GM19372 (cell line): ENCODE data around the gene CDKAL1.
"Not testable (repeated sequence)": the region's sequence is repeated elsewhere in the genome, so short reads cannot be mapped to it uniquely, and the experiment has no call there.

Experiments used
- ATAC-seq: cut with Tn5 transposase; IDR thresholded peaks from one replicate; pipeline ENCODE4 v1.9.1; 2021; ENCODE audit warnings: mild to moderate bottlenecking, low read depth, moderate library complexity; ENCODE audit not compliant: unreplicated experiment

The CDKAL1 gene

DNA sequence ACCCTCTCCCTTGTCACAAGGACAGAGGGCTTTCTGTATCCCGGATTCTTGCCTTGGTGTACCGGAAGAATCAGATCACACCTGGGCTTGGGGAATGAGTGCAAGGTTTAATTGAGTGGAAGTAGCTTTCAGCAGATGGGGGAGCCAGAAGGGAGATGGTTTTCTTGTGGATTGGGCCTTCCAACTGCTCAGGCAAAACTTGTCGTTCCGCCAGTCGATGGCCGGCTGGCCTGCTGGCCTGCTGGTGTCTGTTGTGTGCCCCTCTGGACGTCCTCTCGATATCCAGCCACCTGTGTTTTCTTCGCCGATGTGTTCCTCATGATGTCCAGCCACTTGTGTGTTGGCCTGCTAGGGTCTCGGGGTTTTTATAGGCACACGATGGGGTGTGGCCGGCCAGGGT, 168.1 kb downstream of the CDKAL1 start:
- ATAC-seq: no peak

DNA sequence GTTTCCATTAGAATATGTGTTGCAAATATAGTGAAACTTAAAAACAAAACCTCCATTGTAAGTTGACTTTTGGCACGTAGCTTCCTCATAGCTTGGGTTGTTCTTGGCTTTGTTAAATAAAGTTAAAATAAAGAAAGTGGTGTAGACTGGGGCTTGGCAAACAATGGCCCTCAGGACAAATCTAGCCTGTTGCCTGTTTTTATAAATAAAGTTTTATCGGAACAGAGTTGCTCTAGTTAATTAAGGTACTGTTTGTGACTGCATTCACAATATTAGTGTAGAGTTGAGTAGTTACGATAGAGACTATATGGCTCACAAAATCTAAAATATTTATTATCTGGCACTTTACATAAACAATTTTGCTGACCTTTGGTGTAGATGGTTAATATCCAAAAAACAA, 168.8 kb downstream of the CDKAL1 start:
- ATAC-seq: no peak

DNA sequence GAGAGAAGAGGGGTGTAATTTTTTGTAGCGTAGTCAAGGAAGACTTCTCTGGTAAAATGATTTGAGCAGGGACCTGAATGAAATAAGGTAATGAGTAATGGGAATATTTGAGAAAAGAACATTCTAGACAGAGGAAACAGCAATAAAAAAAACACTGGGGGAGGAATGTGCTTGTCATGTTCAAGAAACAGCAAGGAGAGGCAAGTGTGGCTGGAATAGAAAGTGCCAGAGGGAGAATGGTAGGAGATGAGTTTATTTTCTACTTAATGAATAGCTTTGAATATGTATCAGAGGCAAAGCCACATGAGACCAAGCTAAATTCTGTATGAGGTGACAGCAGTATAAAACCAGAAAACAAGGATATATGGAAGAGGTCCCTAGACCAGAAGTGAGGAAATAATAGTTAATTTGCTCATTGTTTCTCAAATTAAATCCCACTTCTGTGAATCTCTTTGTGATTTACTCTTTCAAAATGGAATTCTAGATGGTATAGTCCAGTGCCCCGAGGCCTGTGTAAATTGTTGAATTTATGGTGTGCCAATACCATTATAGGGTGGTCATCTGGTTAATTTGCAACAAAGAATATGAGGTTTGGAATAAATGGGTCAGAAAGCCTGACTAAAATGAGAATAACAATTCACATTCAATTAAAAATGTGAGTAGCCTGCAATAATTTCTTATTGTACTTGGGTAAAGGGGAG, 170.2 kb downstream of the CDKAL1 start:
- no peak for ATAC-seq

DNA sequence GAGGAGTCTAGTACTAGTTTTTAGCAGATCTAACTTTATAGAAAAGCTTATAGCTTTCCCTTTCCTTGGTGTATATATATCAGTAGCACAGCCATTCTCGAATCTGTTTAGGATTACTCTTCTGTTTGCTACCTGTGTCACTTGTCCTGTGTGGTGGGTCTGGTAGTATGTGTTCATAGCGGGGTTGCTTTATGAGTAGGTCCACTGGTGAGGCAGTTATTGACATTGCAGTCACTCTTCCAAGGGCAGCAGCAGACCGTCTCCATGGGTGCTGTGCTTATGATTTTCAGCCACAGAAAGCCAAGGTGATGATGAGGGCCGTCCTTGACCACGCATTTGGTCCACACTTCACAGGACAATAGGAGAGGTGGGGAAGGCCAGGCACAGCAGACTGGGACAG, 171.5 kb downstream of the CDKAL1 start:
- no peak for ATAC-seq

DNA sequence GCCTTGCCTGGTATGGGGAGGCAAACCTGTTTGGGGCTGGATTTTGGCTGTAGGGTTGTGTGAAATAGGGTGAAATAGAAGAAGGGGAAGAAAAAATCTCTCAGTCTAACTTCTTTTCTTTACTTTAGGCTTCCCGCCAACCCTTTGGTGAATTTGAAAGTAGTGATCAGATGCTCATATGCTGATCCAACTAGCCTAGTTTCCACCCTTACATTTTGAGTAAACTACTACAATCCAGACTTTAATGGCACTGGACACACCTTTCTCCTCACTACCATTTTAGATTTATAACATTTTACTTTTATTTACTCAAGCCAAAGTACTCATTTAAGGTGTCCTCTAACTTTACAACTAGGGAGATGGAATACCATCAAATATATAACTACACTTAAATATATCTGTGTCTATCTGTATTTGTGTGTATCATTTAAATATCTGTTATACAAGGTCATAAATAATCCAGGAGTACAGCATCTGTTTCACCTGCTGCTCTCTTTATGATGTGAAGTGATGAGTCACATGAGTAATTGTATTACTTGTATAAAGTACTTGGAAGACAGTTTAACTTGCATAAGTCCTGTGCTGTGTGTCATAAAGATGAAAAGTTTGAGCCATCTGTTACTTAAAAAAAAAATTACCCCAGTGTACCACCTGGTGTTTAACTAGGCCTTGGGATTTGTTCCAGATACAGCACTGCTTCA, 172.1 kb downstream of the CDKAL1 start:
- ATAC-seq: no peak

DNA sequence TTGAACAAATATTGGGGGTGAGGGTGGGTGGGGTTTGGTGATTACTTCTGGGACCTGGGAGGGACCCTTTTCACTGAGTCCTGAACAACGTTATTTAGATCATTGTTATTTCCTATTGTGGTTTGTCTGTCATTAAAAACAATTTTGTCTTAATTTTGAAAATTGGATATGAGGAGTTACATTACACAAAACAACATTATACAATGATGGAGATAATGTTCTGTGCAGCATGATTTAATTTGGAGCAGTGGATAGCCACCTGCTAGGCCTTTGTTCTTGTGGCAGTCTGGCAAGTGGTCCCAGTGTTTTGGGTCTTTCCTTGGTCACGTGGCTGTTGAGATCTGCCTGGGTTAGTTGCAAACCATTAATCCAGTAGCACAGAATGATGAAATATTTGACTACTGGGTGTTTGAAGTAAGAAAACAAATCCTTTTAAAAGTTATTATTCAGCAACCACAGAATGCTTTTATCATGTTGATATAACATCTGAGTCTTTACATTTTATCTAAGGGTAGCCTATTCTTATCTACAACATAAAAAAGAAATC, 172.8 kb downstream of the CDKAL1 start:
- ATAC-seq: no peak

DNA sequence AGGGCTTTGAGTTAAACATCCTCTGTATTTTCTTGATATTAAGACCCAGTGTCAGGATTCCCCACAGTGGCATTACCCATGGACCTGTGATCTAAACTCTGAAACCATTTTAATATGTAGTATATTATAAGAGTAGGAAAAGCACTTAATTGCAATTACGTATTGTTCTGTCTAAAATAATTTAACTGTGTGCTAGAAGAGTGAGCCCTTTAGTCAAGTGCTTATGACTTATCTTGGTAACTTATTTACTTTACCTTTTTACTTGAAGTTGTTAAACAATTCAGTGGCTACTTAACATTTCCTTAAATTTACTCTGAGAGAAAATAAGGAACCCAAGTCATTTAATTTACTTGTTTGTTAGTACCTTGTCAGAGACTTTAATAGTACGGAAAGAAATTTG, 173.6 kb downstream of the CDKAL1 start:
- ATAC-seq: no peak

DNA sequence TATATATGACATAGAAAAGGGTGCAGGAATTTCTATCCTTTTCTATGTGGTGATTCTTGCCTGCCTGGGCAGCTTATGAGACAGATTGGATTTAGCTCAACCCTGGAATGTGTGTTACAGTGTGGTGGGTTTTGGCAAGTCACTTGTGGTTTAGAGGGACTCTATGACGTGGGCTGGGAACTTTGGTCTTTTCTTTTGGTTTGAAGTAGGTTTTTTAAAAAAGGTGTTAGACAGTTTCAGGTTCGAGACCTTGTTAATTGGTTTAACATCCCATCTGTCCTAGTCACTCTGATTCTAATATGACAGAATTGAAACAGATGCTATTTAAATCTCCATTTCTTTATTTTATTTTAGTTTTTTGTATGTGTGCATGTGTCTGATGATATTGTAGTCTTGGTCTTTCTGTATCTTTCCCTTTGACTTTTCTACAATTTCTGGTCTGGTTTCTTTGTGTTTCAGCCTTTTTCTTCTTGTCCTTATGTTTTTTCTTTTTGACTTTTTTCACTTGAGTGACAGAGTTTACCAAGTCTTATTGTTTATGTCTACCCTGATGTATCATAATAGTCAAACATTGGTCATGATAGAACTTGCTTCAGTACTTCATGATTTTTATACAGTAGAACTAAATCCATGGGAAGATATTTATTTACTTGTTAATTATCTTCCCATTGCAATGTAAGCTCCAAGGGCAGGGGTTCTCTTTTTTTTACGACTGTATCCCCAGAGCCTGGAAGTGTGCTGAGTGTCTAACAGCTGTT, 174.3 kb downstream of the CDKAL1 start:
- ATAC-seq: peak; percentile 49

DNA sequence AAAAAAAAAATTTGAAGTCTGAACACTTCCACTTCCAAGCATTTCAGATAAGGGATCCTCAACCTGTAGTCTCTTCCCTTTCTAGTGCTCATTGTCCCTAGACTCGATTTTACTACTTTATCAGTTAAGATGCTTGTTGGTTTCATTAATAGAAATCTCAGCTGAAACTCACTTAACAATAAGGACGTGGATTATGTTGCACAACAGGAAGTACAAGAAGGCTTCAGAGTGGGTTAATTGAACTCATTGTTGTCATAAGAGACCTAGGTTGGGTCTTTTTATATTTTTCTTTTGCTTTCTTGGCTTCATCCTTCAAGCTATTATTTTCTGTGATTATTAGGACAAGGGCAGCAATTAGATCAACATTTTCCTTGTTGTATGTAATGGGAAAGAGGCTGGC, 175.2 kb downstream of the CDKAL1 start:
- ATAC-seq: no peak

DNA sequence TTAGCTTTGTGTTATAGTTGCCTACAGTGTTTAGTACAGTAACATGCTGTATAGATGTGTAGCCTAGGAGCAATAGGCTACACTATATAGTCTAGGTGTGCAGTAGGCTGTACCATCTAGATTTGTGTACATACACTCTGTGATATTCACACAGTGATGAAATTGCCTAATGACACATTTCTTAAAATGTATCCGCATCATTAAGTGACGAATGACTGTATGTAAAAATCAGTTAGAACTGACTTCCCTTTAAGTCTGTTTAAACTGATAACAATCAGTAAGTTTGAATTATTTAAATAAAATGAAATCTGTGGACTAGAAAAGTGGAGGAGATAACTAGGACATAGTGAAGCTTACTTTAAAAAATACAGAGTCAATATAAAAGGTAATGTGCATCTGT, 176.1 kb downstream of the CDKAL1 start:
- no peak for ATAC-seq

DNA sequence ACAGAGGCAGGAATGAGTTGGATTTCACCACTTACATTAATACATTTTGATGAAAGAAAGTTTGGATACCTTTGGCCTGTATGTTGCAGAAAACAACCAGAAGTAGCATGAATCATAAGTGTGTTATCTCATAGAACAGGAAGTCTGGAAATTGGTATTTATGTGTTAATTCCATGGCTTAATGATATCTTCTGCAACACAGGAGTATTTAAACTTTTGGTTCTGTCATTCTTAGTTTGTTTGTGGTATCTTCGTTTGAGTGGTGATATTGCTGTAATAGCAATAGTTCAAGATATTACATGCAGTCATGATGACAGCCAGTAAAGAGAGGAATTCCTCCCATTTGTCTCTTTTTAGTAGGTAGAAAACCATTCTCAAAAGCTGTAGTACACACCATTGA, 177.3 kb downstream of the CDKAL1 start:
- no peak for ATAC-seq

DNA sequence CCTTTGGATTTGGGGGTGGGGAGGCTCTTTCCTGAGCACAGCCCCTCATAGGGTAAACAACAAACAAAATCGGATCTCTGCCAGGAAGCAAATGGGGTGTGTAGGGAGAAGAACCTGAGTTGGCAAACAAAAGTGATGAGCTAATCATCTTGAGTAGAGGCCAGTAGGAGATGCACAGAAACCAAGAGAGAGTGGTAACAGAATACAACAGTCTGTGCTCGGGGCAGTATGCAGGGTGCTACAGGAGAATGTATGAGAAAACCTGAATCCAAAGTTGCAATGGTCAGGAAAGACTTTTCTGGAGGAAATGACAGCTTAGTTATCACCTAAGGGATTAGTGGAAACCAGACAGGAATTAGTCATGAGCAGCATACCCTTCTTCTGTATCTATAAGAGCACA, 177.8 kb downstream of the CDKAL1 start:
- no peak for ATAC-seq

DNA sequence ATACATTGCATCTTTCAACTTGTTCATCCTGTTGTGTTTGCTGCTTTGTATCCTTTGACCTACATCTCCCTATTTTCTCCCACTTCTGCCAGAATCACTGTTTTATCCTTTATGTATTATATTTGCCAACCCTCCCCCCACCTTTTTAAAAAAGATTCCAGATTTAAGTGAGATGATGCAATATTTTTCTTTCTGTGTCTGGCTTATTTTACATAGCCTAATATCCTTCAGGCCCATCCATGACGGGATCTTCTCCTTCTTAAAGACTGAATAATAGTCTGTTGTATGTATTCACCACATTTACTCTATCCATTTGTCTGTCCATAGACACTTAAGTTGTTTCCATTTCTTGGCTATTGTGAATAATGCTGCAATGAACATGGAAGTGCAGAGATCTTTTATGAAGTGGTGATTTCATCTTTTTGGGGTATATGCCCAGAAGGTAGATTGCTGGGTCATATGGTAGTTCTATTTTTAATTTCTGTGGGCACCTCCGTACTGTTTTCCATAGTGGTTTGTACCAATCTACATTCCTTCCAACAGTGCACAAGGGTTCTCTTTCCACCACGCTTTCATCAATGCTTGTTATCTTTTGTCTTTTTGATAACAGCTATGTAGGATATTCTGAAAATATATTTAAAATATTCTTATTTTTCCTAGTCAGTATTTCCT, 181.0 kb downstream of the CDKAL1 start:
- ATAC-seq: no peak

DNA sequence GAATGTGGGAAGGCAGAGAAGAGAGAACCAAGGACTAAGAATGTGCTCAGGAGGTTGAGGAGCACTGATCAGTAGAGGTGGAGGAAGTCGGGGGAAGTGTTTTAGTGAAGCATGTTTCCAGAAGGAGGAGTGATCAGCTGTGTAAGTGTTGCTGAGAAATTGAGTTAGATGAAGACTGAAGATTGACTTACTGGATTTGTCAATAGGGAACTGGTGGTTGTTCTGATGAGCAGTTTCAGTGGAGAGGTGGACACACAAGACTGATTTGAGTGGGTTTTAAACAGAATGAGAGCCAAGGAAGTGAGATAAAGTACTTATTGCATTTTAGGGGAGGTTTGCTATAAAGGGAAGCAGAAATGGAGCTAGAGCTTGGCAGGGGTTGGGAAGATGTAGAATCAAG, 182.6 kb downstream of the CDKAL1 start:
- peak; percentile 74 for ATAC-seq

DNA sequence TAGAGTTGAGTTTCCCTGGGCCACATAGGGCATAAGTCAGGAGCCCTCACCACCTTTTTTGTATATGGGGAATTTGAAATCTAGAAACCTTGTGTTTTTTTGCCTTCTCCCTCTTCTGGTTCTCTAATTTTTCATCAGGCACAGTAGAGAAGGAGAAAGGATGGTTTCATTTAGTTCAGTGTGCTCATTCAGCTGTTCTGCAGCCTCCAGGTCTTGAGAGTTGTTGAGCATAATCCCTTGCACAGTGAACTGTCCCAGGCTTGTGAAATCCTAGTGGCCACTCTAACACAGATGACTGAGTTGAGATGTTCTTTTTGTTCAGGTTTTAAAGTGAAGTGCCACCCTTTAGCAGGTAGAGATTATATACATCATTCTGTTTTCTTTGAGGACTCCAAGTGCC, 183.5 kb downstream of the CDKAL1 start:
- no peak for ATAC-seq

DNA sequence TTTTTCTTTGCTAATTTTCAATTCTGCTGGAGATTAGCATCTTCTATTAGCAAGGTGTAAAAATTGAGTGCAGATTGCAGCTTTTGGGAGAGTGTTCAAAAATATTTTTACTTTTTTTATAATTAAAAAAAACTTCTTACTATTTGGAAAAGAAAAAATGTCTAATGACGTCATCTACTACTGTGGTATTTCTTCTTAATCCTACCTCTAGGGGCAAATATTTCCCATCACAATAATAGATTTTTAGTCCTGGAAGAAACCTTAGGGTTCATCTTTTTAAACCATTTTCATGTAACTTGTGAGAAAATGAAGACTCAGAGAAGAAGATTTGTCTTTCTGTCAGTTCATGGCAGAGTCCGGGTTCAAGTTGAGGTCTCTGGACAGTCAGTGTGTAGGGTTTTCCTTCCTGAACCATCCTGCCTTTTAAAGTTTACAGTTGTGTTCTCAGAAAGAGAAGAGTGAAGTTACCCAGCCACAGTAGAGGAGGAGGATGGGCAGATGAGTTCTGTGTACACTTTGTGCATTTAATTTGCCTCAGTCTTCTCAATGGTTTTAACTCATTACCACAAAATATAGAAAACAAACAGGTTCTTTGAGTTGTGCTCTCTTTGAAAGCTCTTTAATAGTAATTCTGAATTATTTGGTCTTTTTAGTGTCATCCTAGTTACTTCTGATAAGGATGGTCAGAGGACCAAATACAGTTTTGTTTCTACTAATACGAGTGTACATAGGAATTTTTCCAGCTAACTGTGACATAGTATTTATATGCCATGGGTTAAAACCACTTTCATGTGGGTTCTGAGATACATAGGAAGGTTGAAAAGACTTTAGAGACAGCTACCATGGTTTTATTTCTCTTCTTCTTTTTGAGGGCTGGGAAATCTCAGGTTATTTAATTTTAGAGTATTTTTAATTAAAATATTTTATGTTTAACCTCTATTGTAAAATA, 184.7 kb downstream of the CDKAL1 start:
- ATAC-seq: no peak

DNA sequence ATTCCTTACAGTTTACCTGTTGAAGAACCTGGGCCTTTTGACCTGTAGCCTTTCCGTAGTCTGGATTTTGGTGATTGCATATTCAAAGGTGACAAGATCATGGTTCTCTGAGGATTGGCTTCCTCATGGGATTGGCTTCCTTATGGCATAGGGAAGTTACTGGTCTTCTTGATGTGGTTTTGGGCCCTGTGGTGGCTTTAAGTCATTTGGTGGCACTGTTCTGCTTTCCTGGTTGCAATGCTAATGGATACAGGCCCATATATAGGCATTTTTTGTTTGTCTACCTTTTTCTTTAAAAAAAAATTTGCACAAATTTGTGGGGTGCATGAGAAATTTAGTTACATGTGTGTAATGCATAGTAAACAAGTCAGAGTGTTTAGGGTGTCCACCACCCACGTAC, 185.7 kb downstream of the CDKAL1 start:
- ATAC-seq: no peak

DNA sequence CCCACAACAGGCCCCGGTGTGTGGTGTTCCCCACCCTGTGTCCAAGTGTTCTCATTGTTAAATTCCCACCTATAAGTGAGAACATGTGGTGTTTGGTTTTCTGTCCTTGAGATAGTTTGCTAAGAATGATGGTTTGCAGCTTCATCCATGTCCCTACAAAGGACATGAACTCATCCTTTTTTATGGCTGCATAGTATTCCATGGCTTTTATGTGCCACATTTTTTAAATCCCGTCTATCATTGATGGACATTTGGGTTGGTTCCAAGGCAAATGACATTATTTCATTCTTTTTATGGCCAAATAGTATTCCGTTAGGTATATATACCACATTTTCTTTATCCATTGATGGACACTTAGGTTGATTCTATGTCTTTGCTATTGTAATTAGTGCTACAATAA, 186.9 kb downstream of the CDKAL1 start:
- ATAC-seq: not testable (repeated sequence)

DNA sequence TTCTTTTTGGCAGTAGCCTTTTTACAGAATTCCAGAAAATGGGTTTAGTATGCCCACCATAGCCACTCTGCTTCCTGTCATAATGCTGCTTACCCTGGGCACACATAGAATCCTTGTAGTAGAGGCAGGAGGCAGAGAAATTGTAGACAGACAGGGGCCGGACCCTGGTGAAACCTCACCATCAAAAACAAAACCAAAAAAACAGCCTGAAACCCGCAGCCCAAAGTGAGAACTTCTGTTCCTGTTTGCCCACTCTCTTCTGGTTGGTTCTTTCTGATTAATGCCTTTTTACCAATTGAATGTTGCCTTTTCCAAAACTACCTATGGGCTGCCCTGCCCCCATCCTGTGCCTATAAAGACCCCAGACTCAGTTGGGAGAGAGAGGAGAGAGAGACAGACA, 188.2 kb downstream of the CDKAL1 start:
- ATAC-seq: no peak

DNA sequence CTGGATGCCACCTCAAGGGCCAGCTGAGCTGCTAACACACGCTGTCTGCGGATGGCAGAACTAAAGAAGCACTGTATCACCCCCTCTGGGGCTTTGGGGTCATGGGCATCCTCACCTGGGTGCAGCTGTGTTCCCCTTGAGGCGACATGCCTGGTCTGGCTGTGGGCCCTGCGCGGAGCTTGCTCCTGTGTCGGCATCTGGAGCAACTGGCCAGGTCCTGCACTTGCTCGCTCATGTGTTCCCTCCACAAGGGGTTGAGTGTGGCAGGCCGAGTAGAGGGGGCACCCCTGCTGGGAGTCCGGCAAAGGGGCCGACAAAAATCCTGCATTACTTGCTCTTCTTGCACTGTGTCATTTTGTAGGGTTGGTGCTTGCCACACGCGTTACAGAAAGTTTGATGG, 189.0 kb downstream of the CDKAL1 start:
- no peak for ATAC-seq
